Fibroblast of pulmonary artery (primary cell): ENCODE data around the gene FLRT1.

Experiments
- DNase-seq: peaks from one replicate; pipeline ENCODE4 v3.0.0-alpha.2; 2010; ENCODE audit warnings: low read depth
- H3K4me3 ChIP-seq: replicated peaks from 2 replicates; pipeline ENCODE4 v1.5.1; 2011; ENCODE audit warnings: low read depth, mild to moderate bottlenecking, control low read depth, low read length, moderate library complexity
- TF ChIP-seq, protein P1 (sequence below): IDR thresholded peaks from 2 replicates; pipeline ENCODE4 v1.5.1; 2011; ENCODE audit warnings: mild to moderate bottlenecking, control low read depth, low read length, inconsistent platforms; ENCODE audit errors: missing control alignments

FLRT1 gene

DNA sequence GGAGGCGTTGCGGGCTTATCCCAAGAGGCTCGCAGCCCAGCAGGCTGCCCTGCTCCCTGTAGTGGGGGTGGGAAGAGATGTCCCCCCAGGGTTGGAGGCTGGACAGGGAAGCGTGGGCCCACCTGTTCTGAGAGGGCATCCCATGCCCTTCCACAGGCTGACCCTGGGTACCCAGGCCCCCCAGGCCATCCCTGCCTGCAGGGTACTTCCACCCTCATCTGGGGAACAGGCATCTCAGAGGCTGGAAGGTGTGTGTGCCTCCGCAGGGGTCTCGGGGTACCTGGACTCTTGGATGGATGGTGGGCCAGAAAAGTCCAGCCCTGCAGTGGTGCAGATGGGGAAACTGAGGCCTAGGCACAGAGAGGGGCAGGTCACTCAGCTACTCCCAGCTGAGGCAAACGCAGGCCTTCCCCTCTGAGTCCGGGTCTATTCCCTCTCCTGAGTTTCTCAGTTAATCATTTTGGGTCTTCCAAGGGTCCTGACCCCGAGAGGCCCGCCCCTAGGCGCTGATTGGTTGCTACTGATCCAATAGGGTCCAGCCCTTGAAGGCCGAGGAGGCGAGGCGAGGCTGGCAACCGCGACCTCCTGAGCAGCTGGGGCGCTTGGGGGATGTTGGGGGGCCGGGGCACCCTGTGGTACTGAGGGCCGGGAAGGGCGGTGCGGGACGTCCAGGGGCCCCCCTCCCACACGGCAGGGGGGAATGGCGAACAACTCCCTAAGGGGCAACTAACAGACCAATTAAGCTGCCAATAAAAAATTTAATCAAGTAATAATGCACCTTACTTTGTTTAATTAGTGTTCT is 23.8 kb downstream of the FLRT1 start:
- TF ChIP-seq, protein P1, sequence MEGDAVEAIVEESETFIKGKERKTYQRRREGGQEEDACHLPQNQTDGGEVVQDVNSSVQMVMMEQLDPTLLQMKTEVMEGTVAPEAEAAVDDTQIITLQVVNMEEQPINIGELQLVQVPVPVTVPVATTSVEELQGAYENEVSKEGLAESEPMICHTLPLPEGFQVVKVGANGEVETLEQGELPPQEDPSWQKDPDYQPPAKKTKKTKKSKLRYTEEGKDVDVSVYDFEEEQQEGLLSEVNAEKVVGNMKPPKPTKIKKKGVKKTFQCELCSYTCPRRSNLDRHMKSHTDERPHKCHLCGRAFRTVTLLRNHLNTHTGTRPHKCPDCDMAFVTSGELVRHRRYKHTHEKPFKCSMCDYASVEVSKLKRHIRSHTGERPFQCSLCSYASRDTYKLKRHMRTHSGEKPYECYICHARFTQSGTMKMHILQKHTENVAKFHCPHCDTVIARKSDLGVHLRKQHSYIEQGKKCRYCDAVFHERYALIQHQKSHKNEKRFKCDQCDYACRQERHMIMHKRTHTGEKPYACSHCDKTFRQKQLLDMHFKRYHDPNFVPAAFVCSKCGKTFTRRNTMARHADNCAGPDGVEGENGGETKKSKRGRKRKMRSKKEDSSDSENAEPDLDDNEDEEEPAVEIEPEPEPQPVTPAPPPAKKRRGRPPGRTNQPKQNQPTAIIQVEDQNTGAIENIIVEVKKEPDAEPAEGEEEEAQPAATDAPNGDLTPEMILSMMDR, result no peak
- H3K4me3 ChIP-seq, result no peak overlapping the region
- DNase-seq, result no peak

DNA sequence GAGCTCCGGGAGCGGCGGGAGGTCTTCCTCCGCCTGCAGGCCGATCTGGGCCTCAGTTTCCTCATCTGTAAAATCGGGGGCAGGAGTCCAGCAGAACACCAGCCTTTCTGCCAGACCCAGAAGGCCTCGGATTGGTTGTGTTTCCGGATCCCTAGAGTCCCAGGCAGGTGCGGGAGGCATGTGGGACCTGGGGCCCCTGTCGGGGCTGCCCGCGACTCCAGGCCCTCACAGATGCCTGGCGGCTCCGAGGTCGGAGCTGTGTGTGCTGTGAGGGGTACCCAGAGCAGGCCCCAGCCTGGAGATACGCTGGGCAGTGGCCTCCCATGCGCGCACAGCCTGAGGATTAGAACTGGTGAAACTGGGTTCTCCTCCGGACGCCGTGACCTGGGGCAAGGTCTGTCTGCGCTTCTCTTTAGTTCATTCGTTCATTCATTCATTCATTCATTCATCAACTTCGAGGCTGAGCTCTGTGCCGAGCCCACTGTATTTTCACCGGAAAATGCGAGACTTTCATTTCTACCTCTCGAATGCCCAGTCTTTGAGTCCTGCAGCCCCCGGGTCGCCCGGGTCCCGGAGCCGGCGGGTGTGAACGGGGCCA is 24.6 kb downstream of the FLRT1 start:
- peak overlapping the region; percentile 47 for H3K4me3 ChIP-seq

DNA sequence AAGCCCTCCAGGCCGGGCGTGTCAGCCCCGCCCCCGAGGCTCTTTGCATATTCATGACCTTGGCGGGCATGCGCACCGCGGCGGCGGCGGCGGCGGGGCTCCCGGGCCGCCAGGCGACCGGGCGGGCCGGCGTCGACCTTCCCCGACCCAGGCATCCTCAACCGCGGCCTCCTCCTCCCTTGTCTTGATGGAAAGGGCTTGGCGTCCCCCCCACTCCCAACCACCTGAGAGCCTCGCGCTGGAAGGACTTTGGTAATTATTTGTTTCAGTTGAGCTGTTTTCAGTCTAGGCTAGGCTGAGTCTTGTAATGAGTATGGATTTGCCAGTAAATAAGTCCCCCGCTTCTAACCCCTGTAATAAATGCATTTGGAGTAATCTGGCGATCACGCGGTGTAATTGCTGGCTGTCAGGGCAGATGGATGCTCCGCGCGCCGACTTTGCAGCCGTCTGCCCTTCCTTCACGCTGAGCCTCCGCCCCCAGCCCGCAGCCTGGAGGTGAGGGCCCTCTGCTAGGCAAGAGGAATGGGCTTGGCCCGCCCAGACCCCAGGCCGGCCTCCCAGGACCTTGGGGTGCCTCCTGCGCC is 25.2 kb downstream of the FLRT1 start:
- H3K4me3 ChIP-seq, result peak overlapping the region; percentile 47

More for the DNA sequence above, 24.6 kb downstream of the FLRT1 start:
- DNase-seq, result no peak
- TF ChIP-seq, protein P1, result no peak

DNA sequence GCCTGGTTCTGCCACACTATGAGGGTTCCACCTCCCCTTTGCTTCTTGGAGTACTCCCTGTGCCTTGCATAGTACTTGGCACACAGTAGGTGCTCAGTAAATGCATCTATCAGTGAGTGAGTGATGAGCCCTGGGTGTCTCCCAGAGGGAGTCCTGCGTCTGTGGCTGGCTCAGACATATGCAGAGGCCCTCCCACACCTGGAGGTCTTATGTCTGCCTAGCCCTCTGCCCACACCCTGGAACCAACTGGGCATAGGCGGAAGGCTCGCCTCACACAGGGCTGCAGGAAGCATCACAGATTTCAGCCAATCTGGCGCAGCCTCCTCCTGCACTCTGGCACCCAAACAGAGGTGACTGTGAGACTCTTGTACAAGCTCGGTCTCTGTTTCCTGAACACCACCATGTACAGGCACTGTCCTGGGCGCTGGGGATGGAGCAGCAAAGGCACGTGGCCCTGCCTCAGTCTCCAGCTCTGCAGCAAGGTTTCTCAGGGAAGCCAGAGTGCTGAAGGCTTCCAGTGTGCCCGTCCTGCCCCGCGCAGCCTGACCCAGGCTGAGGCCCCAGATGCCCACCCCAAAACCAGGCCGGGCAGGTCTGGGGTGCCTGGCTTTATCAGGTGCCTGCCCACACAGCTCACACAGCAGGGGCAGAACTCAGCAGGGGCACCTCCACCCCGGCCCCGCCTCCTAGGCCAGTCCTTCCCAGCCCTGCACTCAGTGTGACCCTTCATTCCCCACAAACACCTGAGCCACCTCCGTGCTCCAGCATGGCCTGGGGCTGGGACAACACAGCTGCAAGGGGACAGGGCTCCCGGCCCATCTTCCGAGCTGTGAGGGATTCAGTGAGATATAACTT is 26.7 kb downstream of the FLRT1 start:
- DNase-seq, result no peak
- TF ChIP-seq, protein P1, result no peak
- no peak overlapping the region for H3K4me3 ChIP-seq

More for the DNA sequence above, 25.2 kb downstream of the FLRT1 start:
- peak; percentile 14 for DNase-seq
- TF ChIP-seq, protein P1, result no peak

DNA sequence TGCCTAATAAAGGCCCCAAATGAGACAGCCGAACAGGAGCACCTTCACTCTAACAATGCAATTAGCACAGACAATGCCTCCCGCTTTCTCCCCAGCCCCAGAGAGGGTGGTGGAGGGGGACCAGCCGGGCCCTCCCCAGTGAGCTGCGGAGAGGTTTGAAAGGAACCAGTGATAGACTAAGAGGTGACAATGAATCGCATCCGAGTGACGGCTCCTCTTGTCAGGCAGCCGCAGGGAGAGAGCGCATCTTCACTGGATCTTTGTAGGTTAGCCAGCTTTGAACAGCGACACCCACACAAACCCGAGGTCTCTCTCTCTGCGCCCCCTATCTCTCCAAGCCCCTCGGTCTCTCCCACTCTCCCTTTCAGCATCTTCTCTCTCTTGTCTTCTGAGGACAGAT is 28.0 kb downstream of the FLRT1 start:
- TF ChIP-seq, protein P1, result no peak
- no peak for DNase-seq
- no peak overlapping the region for H3K4me3 ChIP-seq

DNA sequence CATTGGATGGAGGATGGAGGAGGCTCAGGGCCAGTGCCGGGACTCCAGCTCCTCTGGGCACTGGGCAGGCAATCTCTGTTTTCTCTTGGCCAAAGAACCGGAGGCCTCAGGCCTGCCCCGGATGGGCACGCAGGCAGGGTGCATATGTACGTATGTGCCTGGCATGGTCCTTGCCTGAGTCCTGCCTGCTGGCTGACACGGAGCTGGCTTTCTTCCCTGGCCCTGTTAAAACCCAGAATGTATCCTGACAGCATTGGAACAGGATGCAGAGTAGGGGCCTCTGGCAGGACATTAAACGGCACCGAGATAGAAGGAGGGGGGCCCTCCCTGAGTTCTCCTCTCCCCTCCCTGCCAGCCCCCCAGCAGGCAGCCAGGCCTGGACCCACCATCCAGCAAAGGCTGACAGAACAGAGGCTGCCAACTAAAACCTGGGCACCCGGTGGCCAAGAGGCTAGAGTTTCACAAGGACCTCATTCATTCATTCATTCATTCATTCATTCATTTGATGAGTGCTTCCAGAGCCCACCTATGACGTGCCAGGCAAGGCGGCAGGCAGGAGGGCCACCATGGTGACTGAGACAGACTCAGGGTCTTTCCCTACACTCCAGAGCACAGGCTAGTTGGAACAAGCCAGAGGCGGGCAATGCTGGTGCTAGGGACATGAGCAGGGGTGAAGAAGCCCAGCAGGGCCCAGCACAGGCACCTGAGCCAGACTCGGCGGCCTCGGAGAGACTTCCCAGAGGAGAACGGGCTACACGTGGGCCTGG is 28.8 kb downstream of the FLRT1 start:
- no peak for DNase-seq
- TF ChIP-seq, protein P1, result no peak
- no peak overlapping the region for H3K4me3 ChIP-seq
